OCI-M2 (cell line): ENCODE data around the gene ME2.
"Not testable (repeated sequence)": the region's sequence is repeated elsewhere in the genome, so short reads cannot be mapped to it uniquely, and the experiment has no call there.

Source experiments
- DNase-seq: peaks from one replicate; lab custom pipeline; 2025; ENCODE audit not compliant: unreplicated experiment; lab: John Stamatoyannopoulos, UW

The ME2 gene

DNA sequence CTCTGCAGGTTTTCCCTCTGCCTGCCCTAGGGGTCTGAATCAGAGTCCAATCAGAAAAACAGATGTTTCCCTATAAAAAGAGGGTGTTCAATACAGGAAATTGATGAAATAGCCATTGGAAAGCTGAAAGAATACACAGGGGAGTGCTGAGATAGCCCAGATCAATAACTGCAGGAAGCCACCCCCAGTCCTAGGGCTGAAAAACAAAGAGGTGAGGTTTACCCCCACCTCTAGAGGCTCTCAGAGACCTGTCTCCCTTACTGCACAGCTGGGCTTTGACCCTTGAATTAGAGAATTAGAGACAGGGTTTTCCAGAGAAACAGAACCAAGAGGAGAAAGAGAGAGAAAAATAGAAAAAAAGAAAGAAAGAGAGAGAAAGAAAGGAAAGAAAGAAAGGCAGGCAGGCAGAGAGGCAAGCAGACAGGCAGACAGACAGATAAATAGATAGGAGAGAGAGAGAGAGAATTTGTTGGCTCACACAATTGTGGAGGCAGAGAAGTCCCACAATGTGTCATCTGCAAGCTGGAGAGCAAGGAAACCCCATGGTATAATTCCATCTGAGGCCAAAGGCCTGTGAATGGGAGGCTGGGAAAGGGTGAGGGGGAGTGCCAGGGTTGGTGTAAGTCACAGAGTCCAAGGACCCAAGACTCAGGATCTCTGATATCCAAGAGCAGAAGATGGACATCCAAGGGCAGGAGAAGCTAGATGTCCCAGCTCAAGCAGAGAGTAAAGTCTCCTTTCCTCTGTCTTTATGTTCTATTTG lies 18.9 kb upstream of the ME2 start:
- no peak for DNase-seq

DNA sequence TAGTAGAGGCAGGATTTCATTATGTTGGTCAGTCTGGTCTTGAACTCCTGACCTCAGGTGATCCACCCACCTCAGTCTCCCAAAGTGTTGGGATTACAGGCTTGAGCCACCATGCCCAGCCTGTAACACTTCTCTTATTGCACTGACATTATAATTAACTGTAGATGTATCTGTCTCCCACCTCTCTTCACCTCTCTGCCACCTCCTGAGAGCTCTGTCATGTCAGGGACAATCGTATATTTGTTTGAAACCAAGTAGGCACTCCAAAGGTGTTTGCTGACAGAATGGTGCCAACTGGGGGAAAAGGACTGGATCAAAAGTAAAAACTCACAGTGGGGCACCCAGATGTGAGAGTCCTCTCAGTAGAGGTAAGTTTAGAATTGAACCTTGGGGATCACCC lies 17.3 kb upstream of the ME2 start:
- no peak for DNase-seq

- DNase-seq: no peak
Measured at GRCh38 chr18:50862401-50862800, 16.5 kb upstream of the ME2 start.

GRCh38 chr18:50863840-50864375 lies 15.0 kb upstream of the ME2 start:
- DNase-seq: no peak

DNA sequence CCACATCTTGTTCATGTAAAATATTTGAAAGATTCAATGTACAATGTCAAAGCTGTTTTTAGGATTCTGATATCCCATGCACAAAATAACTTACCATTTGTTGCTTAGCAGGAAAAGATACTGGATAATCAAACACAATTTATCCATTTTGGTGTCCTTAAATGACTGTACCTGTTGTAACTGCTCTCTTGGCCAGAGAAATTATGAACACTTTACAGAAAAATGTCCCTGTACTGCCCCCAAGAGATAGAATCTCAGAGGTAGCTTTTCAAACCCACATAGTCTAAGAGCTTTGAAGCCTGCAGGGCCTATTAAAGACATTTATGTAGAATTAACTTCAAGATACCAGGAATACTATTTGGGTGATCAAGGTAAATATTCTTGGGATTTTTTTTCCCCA lies 12.2 kb upstream of the ME2 start:
- no peak for DNase-seq

DNA sequence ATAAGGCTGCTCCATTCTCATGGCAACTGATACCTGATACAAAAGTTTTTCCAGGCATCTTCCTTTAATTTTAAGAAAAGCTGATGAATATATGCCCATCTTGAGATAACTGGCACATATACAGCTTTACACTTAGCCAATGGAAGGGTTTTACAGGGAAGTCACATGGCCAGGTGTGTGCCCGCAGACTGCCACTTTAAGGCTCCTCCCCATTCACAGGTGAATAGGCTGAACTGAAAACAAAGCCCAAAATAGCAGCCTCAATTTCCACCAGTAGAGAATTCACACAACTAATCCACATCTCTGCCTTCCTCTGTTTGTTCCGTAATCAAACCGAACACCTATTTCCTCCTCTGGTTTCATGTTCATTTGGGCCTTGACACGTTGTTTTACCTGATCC lies 9.8 kb upstream of the ME2 start:
- no peak for DNase-seq

- no peak for DNase-seq
Measured at GRCh38 chr18:50870138-50870845, 8.6 kb upstream of the ME2 start.

- no peak for DNase-seq
Measured at GRCh38 chr18:50871846-50872245, 7.1 kb upstream of the ME2 start.

DNA sequence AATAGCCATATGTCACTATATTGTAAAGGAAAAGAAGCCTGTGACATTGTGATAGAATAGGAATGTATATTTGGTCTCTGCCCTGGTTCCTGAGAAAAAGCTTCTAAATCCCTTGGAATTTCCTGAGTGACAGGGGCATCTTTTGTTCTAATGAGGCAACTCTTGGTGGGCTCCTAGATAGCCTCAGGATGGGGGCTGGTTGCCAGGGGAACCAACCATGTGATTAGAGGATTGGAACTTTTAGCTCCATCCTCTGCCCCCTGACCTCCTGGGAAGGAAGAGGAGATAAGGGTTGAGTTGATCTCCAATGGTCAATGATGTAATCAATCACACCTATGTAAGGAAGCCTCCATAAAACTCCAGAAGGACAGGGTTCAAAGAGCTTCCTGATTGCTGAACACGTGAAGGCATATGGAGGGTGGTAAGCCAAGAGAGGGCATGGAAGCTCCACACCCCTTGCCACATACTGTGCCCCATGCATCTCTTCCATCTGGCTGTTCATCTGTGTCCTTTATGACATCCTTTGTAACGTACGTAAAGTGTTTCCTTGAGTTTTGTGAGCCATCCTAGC lies 2.9 kb upstream of the ME2 start:
- DNase-seq: no peak

GRCh38 chr18:50877545-50878265 lies 1.2 kb upstream of the ME2 start:
- DNase-seq: no peak

DNA sequence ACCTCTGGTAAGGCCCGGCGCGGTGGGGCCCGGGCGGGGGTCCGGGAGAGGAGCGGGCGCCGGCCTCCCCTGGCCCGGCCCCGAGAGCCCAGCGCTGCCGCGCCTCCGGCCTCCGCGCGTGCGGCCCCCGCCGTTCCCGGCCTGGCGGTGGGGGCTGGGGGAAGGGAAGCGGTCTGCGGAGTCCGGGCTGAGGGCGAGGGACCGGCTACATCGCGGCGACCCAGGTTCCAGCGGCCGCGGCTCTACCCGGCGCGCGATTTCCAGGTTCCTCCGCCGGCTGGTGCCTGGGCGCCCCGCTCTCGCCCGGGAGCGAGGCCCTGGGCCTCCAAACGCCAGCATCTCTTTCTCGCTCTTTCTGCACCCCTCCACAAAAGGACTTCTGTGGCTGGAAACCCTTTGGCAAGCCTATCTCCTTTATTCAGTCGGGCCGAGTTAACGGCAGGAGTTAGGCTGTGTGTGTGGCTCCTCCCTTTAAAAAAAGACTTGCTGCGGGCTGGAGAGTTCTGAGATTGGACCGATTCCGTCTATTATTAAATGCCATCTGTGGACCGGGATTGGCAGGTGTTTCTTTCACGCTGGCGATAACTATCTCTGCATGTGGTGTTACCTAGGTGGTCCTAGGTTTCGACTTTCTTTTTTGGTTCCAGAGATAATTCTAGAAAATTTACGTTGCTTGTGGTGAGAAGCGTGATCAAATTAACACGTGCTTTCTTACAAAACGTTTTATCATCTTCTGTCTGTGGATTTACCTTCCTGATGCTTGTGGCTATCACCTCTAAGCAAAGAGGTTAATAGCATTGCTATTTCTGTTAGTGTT lies 592 bp downstream of the ME2 start:
- DNase-seq: no peak

DNA sequence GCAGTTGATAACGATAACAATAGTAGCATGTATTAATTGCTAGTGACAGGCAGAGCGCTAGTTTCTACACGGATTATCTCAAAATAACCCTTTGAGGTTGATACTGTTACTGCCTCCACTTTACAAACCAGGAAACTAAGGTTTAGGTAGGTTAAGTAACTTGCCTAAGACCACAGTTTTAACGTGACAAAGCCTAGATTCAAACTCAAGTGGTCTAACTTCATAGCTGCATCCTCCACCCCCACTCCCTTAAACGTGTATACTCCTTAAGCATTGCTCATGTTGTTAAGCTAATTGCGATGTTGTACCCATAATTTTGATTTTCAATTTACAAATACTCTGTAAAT lies 1.2 kb downstream of the ME2 start:
- DNase-seq: no peak

DNA sequence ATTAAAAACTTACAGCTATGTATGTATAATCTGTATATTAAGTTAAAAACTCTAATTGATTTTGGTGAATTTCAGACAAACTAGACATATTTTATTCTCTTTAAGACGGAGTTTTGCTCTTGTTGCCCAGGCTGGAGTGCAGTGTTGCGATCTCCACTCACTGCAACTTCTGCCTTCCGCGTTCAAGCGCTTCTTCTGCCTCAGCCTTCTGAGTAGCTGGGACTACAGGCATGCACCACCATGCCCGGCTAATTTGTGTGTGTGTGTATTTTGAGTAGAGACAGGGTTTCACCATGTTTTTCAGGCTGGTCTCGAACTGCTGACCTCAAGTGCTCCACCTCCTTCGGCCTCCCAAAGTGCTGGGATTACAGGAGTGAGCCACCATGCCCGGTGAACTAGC lies 2.0 kb downstream of the ME2 start:
- not testable (repeated sequence) for DNase-seq

GRCh38 chr18:50886929-50887328 lies 8.0 kb downstream of the ME2 start:
- no peak for DNase-seq

DNA sequence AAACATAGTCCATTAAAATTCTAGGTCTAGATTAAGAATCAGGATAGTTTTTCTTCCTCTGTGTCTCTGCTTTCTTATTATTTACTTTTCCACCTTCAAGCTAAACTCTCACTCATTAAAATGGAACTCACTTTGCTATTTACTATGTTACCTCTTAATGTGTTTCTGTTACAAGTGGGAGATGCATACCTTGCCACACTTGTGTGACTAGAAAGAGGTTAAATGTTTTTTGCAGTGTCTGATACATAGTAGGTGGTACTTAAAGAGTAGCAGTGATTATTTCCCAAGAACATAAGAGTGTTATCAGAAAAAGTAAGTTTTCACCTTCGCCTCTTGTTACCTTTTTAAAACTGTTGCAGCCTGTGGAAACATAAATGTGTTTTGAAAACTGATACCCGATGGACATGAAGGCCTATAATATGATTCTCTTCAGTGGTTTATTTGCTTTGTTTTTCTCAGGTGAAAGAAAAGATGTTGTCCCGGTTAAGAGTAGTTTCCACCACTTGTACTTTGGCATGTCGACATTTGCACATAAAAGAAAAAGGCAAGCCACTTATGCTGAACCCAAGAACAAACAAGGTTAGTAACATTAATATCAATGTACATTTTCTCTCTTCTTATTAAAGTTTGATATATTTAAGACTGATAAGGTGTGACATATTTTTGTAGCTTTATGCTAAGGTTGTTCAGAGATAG lies 16.6 kb downstream of the ME2 start:
- DNase-seq: no peak

- DNase-seq: no peak
Measured at GRCh38 chr18:50896093-50896492, 17.2 kb downstream of the ME2 start.

DNA sequence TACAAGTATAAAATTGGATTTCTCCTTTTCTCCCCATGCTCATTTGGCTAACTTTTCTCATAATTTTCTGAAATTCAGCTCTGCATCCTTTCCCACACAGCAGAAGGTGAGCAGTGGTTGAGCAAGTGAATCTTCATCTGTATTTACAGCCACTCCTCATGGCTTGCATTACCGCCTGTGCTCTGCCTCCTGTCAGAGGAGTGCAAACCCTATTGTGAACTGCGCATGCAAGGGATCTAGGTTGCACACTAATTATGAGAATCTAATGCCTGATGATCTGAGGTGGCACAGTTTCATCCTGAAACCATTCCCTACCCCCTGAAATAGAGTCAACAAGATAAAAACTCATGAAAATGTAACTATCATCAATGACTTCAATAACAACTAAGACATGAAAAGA lies 20.0 kb downstream of the ME2 start:
- DNase-seq: no peak

DNA sequence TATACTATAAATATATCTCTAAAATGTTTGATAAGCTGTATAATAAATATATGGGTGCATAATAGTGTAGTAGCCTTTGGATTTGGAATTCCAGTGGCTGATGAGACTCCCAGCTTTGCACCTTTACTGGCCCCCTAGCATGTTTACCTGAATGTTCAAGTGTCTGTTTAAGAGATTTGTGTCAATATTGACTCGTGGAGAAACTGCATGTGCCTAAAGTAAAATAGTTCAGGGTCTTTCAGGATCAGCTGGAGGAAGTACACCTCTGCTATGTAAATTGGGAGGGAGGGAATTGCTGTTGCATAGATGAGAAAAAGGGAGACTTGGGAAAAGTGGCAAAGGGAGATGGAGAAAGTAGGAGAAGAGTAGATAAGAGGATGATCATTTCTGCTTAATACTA lies 23.9 kb downstream of the ME2 start:
- DNase-seq: no peak

DNA sequence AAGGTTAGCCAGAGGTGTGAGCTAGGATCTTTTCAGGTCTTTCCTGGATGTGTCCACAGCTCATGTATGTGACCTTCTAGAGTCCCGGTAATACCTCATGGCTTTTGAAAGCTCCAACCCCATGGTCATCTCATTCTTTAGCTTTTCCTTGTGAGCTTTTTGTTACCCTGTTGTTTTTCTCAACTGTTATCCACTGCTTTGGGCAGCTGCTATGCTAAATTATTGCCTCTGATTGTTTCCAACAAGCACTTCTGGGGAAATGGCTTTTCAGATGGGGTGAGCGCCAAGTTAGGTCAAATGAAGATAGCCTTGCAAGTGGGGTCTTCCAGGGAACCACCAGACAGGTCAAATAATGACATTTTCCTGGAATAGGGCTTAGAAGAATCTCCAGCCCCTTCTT lies 27.9 kb downstream of the ME2 start:
- no peak for DNase-seq

- DNase-seq: no peak
Measured at GRCh38 chr18:50909261-50909660, 30.3 kb downstream of the ME2 start.
